Calu3 (cell line): ENCODE data around the gene FAM107B. TPM values are rescaled to one million over a fixed set of nuclear protein-coding genes. Genes with fewer than 3 reads are reported as not detected.
"Not testable (repeated sequence)": the region's sequence is repeated elsewhere in the genome, so short reads cannot be mapped to it uniquely, and the experiment has no call there.

Source experiments
- BruUV-seq: library from RNA; stranded (reverse); fragments of 400-500 nt; replicated peaks from 2 replicates; lab custom pipeline; 2021; lab: Mats Ljungman, UMichigan
- CTCF ChIA-PET: fragments of 300-600 bp; sonication (Branson Sonifier 250); formaldehyde crosslinking; loops from one replicate; lab custom pipeline; 2022; ENCODE audit warnings: antibody characterized with exemption; lab: Charles Lee
- DNase-seq: peaks from one replicate; pipeline ENCODE4 v3.0.0; 2022
- H3K27ac Mint-ChIP-seq: one replicate; pipeline ENCODE4 v1.8.0; 2022; ENCODE audit warnings: mixed read lengths; ENCODE audit not compliant: unreplicated experiment
- H3K27me3 Mint-ChIP-seq: one replicate; pipeline ENCODE4 v1.8.0; 2022; ENCODE audit warnings: mixed read lengths; ENCODE audit not compliant: unreplicated experiment
- H3K36me3 Mint-ChIP-seq: one replicate; pipeline ENCODE4 v1.8.0; 2022; ENCODE audit warnings: mild to moderate bottlenecking, moderate library complexity, mixed read lengths; ENCODE audit not compliant: insufficient read depth, unreplicated experiment
- H3K4me1 Mint-ChIP-seq: one replicate; pipeline ENCODE4 v1.8.0; 2022; ENCODE audit warnings: mild to moderate bottlenecking, low read depth, mixed read lengths; ENCODE audit not compliant: unreplicated experiment
- H3K4me3 Mint-ChIP-seq: one replicate; pipeline ENCODE4 v1.8.0; 2022; ENCODE audit warnings: mild to moderate bottlenecking, low read depth, moderate library complexity, mixed read lengths; ENCODE audit not compliant: unreplicated experiment
- H3K9me3 Mint-ChIP-seq: one replicate; pipeline ENCODE4 v1.8.0; 2022; ENCODE audit warnings: low read depth, mixed read lengths; ENCODE audit not compliant: unreplicated experiment
- CTCF ChIP-seq: fragments of 200-600 bp; IDR thresholded peaks from one replicate; pipeline ENCODE4 v1.8.0; 2022; ENCODE audit warnings: antibody characterized with exemption; ENCODE audit not compliant: unreplicated experiment
- intact Hi-C: fragments of 100-400 bp; cut with micrococcal nuclease; formaldehyde crosslinking; loops from one replicate; pipeline ENCODE4 v1.10.0; 2022; ENCODE audit not compliant: unreplicated experiment
- total RNA-seq: library from RNA; stranded (reverse); gene quantifications from 2 replicates; pipeline ENCODE4 v1.2.3, GENCODE V29; 2022

Gene FAM107B
- total RNA-seq, 1 experiment from 2014 or later: 168 TPM

- peaks cover 7% of the 10 kb centered on the region for H3K36me3 Mint-ChIP-seq
- H3K9me3 Mint-ChIP-seq: no peaks in the 10 kb centered on the region
- peaks cover 26% of the 10 kb centered on the region for H3K4me1 Mint-ChIP-seq
- intact Hi-C loops: loop anchor here (2.0 to 10.0 kb wide), 3 partner anchors 219 to 290 kb away; no protein-coding TSS in a partner anchor
- TF ChIP-seq CTCF: no peak
- no peak overlapping the region for H3K27ac Mint-ChIP-seq
- no peak overlapping the region for H3K4me3 Mint-ChIP-seq
- no peaks in the 10 kb centered on the region for H3K27me3 Mint-ChIP-seq
- BruUV-seq: no TSS peak
- CTCF ChIA-PET: interaction anchor here (0.6 to 1.8 kb wide), 2 partner anchors 15 to 324 kb away, joined by 7 to 8 read pairs; partner anchors contain the start of genes CDNF, HSPA14 and MSANTD7
- no peak for DNase-seq
Measured at GRCh38 chr10:14821635-14822375, 47.1 kb upstream of the FAM107B start.

GRCh38 chr10:14820775-14821154 lies 46.1 kb upstream of the FAM107B start:
- no peak for DNase-seq
- intact Hi-C loops: loop anchor here (5.0 to 10.0 kb wide), 2 partner anchors 246 to 288 kb away; no protein-coding TSS in a partner anchor
- TF ChIP-seq CTCF: no peak
- H3K4me3 Mint-ChIP-seq: no peak overlapping the region
- CTCF ChIA-PET: no interaction called here
- H3K27me3 Mint-ChIP-seq: no peaks in the 10 kb centered on the region
- no TSS peak for BruUV-seq
- H3K27ac Mint-ChIP-seq: peak overlapping the region; percentile 48
- peaks cover 7% of the 10 kb centered on the region for H3K36me3 Mint-ChIP-seq
- H3K9me3 Mint-ChIP-seq: no peaks in the 10 kb centered on the region
- peaks cover 26% of the 10 kb centered on the region for H3K4me1 Mint-ChIP-seq

GRCh38 chr10:14820010-14820774 lies 45.5 kb upstream of the FAM107B start:
- no TSS peak for BruUV-seq

GRCh38 chr10:14816717-14817116 lies 42.0 kb upstream of the FAM107B start:
- CTCF ChIA-PET, intact Hi-C loops, H3K9me3 Mint-ChIP-seq, H3K36me3 Mint-ChIP-seq, H3K4me3 Mint-ChIP-seq, H3K27me3 Mint-ChIP-seq, DNase-seq, H3K27ac Mint-ChIP-seq, BruUV-seq: not testable (repeated sequence)
- H3K4me1 Mint-ChIP-seq: peaks cover 17% of the 10 kb centered on the region

More at GRCh38 chr10:14820010-14820774, 45.5 kb upstream of the FAM107B start:
- CTCF ChIA-PET: no interaction called here
- DNase-seq: peak; percentile 15
- Mint-ChIP-seq H3K4me3 (no peak overlapping the region), H3K9me3 (no peaks in the 10 kb centered on the region), H3K27ac (peak overlapping the region; percentile 50), H3K4me1 (peaks cover 26% of the 10 kb centered on the region), H3K36me3 (peaks cover 7% of the 10 kb centered on the region), H3K27me3 (no peaks in the 10 kb centered on the region)
- intact Hi-C loops: loop anchor here (5.0 to 10.0 kb wide), 2 partner anchors 245 to 288 kb away; no protein-coding TSS in a partner anchor
- TF ChIP-seq CTCF: no peak
